ENCODE results near the gene KLHL3. TPM values are rescaled to one million over a fixed set of nuclear protein-coding genes. Genes with fewer than 3 reads are reported as not detected.

KLHL3 gene
- total RNA-seq, 6 experiments from 2014 or later: 1.9 to 8.5 (median 3.3) TPM

DNA sequence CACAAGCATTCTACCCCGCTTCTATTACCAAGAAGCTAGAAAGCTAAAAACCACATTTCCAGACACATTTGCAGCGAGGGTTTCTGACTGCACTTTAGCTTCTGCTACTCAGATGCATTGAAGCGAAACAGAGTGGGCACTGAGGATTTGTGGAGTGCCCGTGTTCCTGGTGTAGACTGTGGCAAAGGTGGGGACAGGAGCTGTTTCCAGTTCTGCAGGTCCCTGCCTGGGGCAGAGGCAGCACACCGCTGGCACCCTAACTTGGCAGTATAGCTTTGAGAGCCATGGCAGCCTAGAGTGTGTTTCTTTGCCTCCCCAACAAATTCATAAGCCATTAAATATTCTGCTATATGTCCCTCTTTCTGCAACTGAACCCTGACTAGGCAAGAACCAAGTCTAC is 128.1 kb downstream of the KLHL3 start:
- intact Hi-C loops (cut with DNase I): no loop called here
- Histone ChIP-seq H3K27me3 (no peaks in the 10 kb centered on the region), H3K9me3 (no peaks in the 10 kb centered on the region), H3K4me1 (no peaks in the 10 kb centered on the region), H3K4me3 (no peak overlapping the region), H3K27ac (no peak overlapping the region), H3K36me3 (no peaks in the 10 kb centered on the region)
- TF ChIP-seq, protein P1, sequence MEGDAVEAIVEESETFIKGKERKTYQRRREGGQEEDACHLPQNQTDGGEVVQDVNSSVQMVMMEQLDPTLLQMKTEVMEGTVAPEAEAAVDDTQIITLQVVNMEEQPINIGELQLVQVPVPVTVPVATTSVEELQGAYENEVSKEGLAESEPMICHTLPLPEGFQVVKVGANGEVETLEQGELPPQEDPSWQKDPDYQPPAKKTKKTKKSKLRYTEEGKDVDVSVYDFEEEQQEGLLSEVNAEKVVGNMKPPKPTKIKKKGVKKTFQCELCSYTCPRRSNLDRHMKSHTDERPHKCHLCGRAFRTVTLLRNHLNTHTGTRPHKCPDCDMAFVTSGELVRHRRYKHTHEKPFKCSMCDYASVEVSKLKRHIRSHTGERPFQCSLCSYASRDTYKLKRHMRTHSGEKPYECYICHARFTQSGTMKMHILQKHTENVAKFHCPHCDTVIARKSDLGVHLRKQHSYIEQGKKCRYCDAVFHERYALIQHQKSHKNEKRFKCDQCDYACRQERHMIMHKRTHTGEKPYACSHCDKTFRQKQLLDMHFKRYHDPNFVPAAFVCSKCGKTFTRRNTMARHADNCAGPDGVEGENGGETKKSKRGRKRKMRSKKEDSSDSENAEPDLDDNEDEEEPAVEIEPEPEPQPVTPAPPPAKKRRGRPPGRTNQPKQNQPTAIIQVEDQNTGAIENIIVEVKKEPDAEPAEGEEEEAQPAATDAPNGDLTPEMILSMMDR (IDR thresholded peaks at IDR 0.05): no peak
- TF ChIP-seq POLR2A (IDR thresholded peaks at IDR 0.05): no peak
- DNase-seq (no peak), ATAC-seq (no peak)
- WGBS (ENCODE audit: insufficient coverage, low coverage, low lambda C conversion rate, missing lambda C conversion rate): no CpG with 5 or more reads among the region's 5 CpGs

DNA sequence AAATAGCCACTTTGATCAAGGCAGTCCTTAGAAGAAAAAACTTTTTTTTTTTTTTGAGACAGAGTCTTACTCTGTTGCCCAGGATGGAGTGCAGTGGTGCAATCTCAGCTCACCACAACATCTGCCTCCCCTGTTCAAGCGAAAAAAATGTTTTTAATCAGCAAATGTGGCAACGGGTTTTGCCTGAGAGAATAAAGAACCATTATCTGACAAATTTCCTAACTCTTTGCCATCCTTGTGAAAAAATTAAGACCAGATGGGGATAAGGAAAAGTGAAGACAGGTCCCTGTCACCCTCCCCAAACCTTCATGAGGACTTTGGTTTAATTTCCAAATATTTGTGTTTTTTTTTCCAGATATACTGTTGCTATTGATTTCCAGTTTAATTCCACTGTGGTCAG is 129.5 kb downstream of the KLHL3 start:
- no peaks in the 10 kb centered on the region for H3K4me1 ChIP-seq
- DNase-seq: no peak
- no peak for TF ChIP-seq POLR2A (IDR thresholded peaks at IDR 0.05)
- TF ChIP-seq, protein P1 (IDR thresholded peaks at IDR 0.05): no peak
- no peaks in the 10 kb centered on the region for H3K36me3 ChIP-seq
- no peaks in the 10 kb centered on the region for H3K27me3 ChIP-seq
- H3K9me3 ChIP-seq: no peaks in the 10 kb centered on the region
- ATAC-seq: no peak
- intact Hi-C loops (cut with DNase I): no loop called here
- no peak overlapping the region for H3K4me3 ChIP-seq
- 34% methylated on average over 2 of the region's 2 CpGs for WGBS (ENCODE audit: insufficient coverage, low coverage, low lambda C conversion rate, missing lambda C conversion rate)
- no peak overlapping the region for H3K27ac ChIP-seq

DNA sequence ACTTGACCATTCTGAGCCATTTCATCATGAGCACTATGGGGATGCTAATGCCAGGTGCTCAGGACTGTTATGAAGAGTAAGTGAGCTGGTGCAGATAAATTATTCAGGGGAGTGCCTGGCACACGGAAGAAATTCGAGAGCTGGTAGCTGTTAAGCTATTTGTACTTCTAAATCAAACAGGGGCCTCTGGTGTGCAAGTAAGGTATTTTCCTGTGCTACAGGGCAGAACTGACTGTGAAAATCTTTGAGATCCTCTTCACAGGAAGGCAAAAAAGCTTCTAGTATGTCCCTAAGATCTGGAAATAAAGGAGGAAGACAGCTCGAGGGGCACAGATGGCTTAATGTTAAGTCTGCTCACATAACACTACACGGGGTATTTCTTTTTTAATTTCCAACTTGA is 130.5 kb downstream of the KLHL3 start:
- no peak overlapping the region for H3K27ac ChIP-seq
- WGBS (ENCODE audit: insufficient coverage, low coverage, low lambda C conversion rate, missing lambda C conversion rate): 21% methylated on average over 4 of the region's 4 CpGs
- H3K4me1 ChIP-seq: no peaks in the 10 kb centered on the region
- no peaks in the 10 kb centered on the region for H3K27me3 ChIP-seq
- no peak for DNase-seq
- no peaks in the 10 kb centered on the region for H3K9me3 ChIP-seq
- intact Hi-C loops (cut with DNase I): no loop called here
- ATAC-seq: no peak
- TF ChIP-seq, protein P1 (IDR thresholded peaks at IDR 0.05): no peak
- no peak for TF ChIP-seq POLR2A (IDR thresholded peaks at IDR 0.05)
- H3K4me3 ChIP-seq: no peak overlapping the region
- no peaks in the 10 kb centered on the region for H3K36me3 ChIP-seq

DNA sequence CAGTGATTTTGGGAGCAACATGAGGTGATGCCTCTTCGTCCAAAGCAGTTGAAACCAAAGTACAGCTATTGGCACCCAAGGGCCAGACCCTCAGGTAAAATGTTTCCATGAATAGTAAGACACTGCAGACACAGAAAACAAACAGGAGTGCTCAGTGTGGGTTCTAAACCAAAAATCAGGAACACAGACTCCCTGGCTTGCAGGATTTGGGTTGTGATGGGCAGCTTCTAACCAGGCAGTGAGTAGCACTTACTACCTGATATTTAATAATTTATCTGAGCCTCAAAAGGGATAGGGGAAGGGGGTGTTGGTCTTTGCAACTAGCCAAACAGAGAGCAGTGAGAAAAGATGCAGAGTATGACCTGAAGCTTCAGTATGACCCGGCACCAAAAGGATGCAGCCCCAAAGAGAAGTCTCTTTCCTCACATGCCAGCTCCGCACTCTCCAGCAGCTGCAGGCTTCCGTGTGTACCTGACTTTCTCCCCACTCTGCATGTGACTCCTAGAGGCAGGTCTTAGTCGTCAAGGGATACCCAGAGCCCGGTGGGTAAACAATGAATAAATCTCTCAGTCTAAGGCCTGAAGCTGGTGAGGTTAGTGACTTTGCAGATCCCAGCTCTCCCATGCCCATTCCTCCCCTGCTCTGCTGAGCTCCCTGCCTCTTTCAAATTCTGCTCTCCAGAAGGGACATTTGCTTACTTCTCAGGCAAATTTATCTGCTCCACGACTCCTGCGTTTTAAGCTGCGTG is 131.4 kb downstream of the KLHL3 start:
- Histone ChIP-seq H3K27ac (no peak overlapping the region), H3K4me3 (no peak overlapping the region), H3K4me1 (no peaks in the 10 kb centered on the region), H3K27me3 (no peaks in the 10 kb centered on the region), H3K36me3 (no peaks in the 10 kb centered on the region), H3K9me3 (no peaks in the 10 kb centered on the region)
- intact Hi-C loops (cut with DNase I): no loop called here
- WGBS (ENCODE audit: insufficient coverage, low coverage, low lambda C conversion rate, missing lambda C conversion rate): 22% methylated on average over 6 of the region's 9 CpGs
- TF ChIP-seq, protein P1 (IDR thresholded peaks at IDR 0.05): no peak
- TF ChIP-seq POLR2A (IDR thresholded peaks at IDR 0.05): no peak
- DNase-seq (no peak), ATAC-seq (no peak)

Measured in right lobe of liver (tissue), 6 donors.